ENCODE data around the gene IGSF3.
"Not testable (repeated sequence)": the region's sequence is repeated elsewhere in the genome, so short reads cannot be mapped to it uniquely, and the experiment has no call there.

IGSF3 gene

GRCh38 chr1:116647186-116647585, 20.3 kb downstream of the IGSF3 start:
- H3K4me3 ChIP-seq (ENCODE audit: low read length); DNase-seq (ENCODE audit: low read depth): not testable (repeated sequence)

GRCh38 chr1:116646673-116647170, 20.8 kb downstream of the IGSF3 start:
- DNase-seq (ENCODE audit: low read depth): not testable (repeated sequence)
- peak overlapping the region; percentile 20 for H3K4me3 ChIP-seq (ENCODE audit: low read length)

- peak overlapping the region; percentile 20 for H3K4me3 ChIP-seq (ENCODE audit: low read length)
- not testable (repeated sequence) for DNase-seq (ENCODE audit: low read depth)
Measured at GRCh38 chr1:116645802-116646672, 21.5 kb downstream of the IGSF3 start.

GRCh38 chr1:116644993-116645392, 22.5 kb downstream of the IGSF3 start:
- DNase-seq (ENCODE audit: low read depth); H3K4me3 ChIP-seq (ENCODE audit: low read length): not testable (repeated sequence)

- H3K4me3 ChIP-seq (ENCODE audit: low read length); DNase-seq (ENCODE audit: low read depth): not testable (repeated sequence)
Measured at GRCh38 chr1:116644096-116644495, 23.4 kb downstream of the IGSF3 start.

GRCh38 chr1:116643281-116643751, 24.2 kb downstream of the IGSF3 start:
- not testable (repeated sequence) for DNase-seq (ENCODE audit: low read depth); H3K4me3 ChIP-seq (ENCODE audit: low read length)

- not testable (repeated sequence) for DNase-seq (ENCODE audit: low read depth); H3K4me3 ChIP-seq (ENCODE audit: low read length)
Measured at GRCh38 chr1:116642311-116643280, 24.9 kb downstream of the IGSF3 start.

GRCh38 chr1:116637583-116637982, 29.9 kb downstream of the IGSF3 start:
- DNase-seq (ENCODE audit: low read depth); H3K4me3 ChIP-seq (ENCODE audit: low read length): not testable (repeated sequence)

- not testable (repeated sequence) for H3K4me3 ChIP-seq (ENCODE audit: low read length); DNase-seq (ENCODE audit: low read depth)
Measured at GRCh38 chr1:116636584-116636983, 30.9 kb downstream of the IGSF3 start.

- DNase-seq (ENCODE audit: low read depth); H3K4me3 ChIP-seq (ENCODE audit: low read length): not testable (repeated sequence)
Measured at GRCh38 chr1:116634386-116634785, 33.1 kb downstream of the IGSF3 start.

GRCh38 chr1:116631996-116632925, 35.3 kb downstream of the IGSF3 start:
- not testable (repeated sequence) for H3K4me3 ChIP-seq (ENCODE audit: low read length); DNase-seq (ENCODE audit: low read depth)

- not testable (repeated sequence) for H3K4me3 ChIP-seq (ENCODE audit: low read length); DNase-seq (ENCODE audit: low read depth)
Measured at GRCh38 chr1:116631554-116631953, 36.0 kb downstream of the IGSF3 start.

GRCh38 chr1:116630057-116630456, 37.5 kb downstream of the IGSF3 start:
- DNase-seq (ENCODE audit: low read depth); H3K4me3 ChIP-seq (ENCODE audit: low read length): not testable (repeated sequence)
- TF ChIP-seq CTCF (conservative IDR thresholded peaks at IDR 0.05; ENCODE audit: low read depth, low read length): peak; percentile 14

- not testable (repeated sequence) for H3K4me3 ChIP-seq (ENCODE audit: low read length); DNase-seq (ENCODE audit: low read depth)
Measured at GRCh38 chr1:116629441-116629840, 38.1 kb downstream of the IGSF3 start.

Data from retinal pigment epithelial cell (primary cell).